ENCODE measurements around the gene AKAP1. TPM values are rescaled to one million over a fixed set of nuclear protein-coding genes. Genes with fewer than 3 reads are reported as not detected.

AKAP1 gene
- total and polyA plus RNA-seq, 2 of the 8 experiments (the other 6 are each of a cell fraction or from before 2014, with no cell fraction given), result 120 to 156 TPM

- TF ChIP-seq GABPA (IDR thresholded peaks at IDR 0.05; ENCODE audit: borderline replicate concordance, insufficient read depth, low read length), result no peak
- TF ChIP-seq FOSL1 (IDR thresholded peaks at IDR 0.05; ENCODE audit: insufficient read depth, low read depth, low read length), result no peak
- no peak for TF ChIP-seq RFX5 (IDR thresholded peaks at IDR 0.05; ENCODE audit: borderline replicate concordance, low read depth, low read length)
- TF ChIP-seq SAP30 (IDR thresholded peaks at IDR 0.05; ENCODE audit: insufficient read depth, insufficient replicate concordance, low read length), result no peak
- no peak for TF ChIP-seq NANOG (IDR thresholded peaks at IDR 0.05; ENCODE audit: insufficient read depth, low read depth, low read length, poor library complexity, severe bottlenecking)
Measured at GRCh38 chr17:57082441-57082840, 2.6 kb upstream of the AKAP1 start (continued).

Data from H1 (cell line).